NB4 (cell line): ENCODE results near the gene NECAB2.

Experiments used
- DNase-seq: peaks from one replicate; pipeline ENCODE4 v3.0.0; 2010; ENCODE audit warnings: low read depth
- H3K4me3 ChIP-seq: one replicate; pipeline ENCODE4 v1.5.1; 2011; ENCODE audit warnings: mild to moderate bottlenecking, low read depth, low read length, moderate library complexity
- CTCF ChIP-seq: IDR thresholded peaks from one replicate; pipeline ENCODE4 v1.5.1; 2012; ENCODE audit warnings: low read depth, low read length
- MAX ChIP-seq: IDR thresholded peaks from 2 replicates; pipeline ENCODE4 v1.6.1; 2011; ENCODE audit warnings: low read depth, low read length
- MYC ChIP-seq: IDR thresholded peaks from 2 replicates; pipeline ENCODE4 v1.6.1; 2011; ENCODE audit warnings: low read depth, low read length
- POLR2A ChIP-seq: IDR thresholded peaks from 2 replicates; pipeline ENCODE4 v1.6.1; 2011; ENCODE audit warnings: mild to moderate bottlenecking; ENCODE audit not compliant: insufficient read length; ENCODE audit errors: extremely low read depth

Gene NECAB2

GRCh38 chr16:84041881-84042280 is 73.8 kb downstream of the NECAB2 start:
- TF ChIP-seq CTCF (no peak), POLR2A (no peak), MAX (no peak)
- no peak for DNase-seq

GRCh38 chr16:84042308-84042878 is 74.3 kb downstream of the NECAB2 start, which contains the start of gene SLC38A8:
Gene SLC38A8 (minus strand): TSS chr16:84042795. CDS start chr16:84042157, 638 bp downstream.
- no peak within 1 kb of the TSS for H3K4me3 ChIP-seq
- no peak for TF ChIP-seq CTCF
- TF ChIP-seq POLR2A = no peak
- TF ChIP-seq MYC = no peak
- no peak for TF ChIP-seq MAX
- DNase-seq = no peak

More at GRCh38 chr16:84041881-84042280, 73.8 kb downstream of the NECAB2 start:
- H3K4me3 ChIP-seq = no peak overlapping the region

GRCh38 chr16:84042879-84043485 is 74.9 kb downstream of the NECAB2 start:
- H3K4me3 ChIP-seq = no peak overlapping the region
- no peak for TF ChIP-seq CTCF
- no peak for DNase-seq

GRCh38 chr16:84043486-84044117 is 75.6 kb downstream of the NECAB2 start:
- no peak overlapping the region for H3K4me3 ChIP-seq
- no peak for DNase-seq
- TF ChIP-seq POLR2A = no peak
- no peak for TF ChIP-seq MAX
- no peak for TF ChIP-seq CTCF
- no peak for TF ChIP-seq MYC

GRCh38 chr16:84044118-84044488 is 76.1 kb downstream of the NECAB2 start:
- TF ChIP-seq CTCF = peak; percentile 45
- TF ChIP-seq MYC = no peak
- H3K4me3 ChIP-seq = no peak overlapping the region
- peak; percentile 55 for DNase-seq
